Heart left ventricle (tissue), 13 donors: ENCODE data around the gene TRMT10B.

Experiments used
- POLR2A ChIP-seq, 2 donors: fragments of 450-650 bp; IDR thresholded peaks; one replicate each; pipeline ENCODE4 v1.6.1; 2017; ENCODE audit warnings: antibody characterized with exemption in 2 of 2, mild to moderate bottlenecking in 2 of 2, moderate library complexity in 2 of 2
- TF ChIP-seq, protein P1 (sequence below), 12 donors: fragments of 200-600 bp; sonication (generic) in 4 of 12; IDR thresholded peaks; one replicate each; pipeline versions ENCODE4 v1.5.0 to v1.8.0; 2018 to 2022; ENCODE audit warnings: antibody characterized with exemption in 12 of 12, mild to moderate bottlenecking in 5 of 12
- donor health status: ischemic (EF 13 %, LVEDD 7.1; RV severe dilation, severe dysfunction).
- donor health status: DM: no; HTN: yes; CAD: no.
- donor health status: DM: no; HTN: no; CAD: no.
- donor health status: ischemic (EF 25% LVEDD 6.9; RV normal size, moderate dysfunction).
- donor health status: ischemic (EF 25% LVEDD 5.7; RV mildly dilated, moderate dysfunction).
- donor health status: ischemic (EF 35%, LVEDD 5.7; RV mildly dilated, moderate dysfunction).
- donor health status: nonischemic (EF 11% LVEDD 7.7; RV severe dilation, severe dysfunction).
- donor health status: DM: yes; HTN: yes; CAD: no.
- donor health status: PGD.
- donor health status: ischemic (EF 29% LVEDD 5.4; RV normal size, mild dysfunction).
- donor health status: nonischemic (EF 23%, LVEDD 6.1; RV moderate dilation, normal function).

DNA sequence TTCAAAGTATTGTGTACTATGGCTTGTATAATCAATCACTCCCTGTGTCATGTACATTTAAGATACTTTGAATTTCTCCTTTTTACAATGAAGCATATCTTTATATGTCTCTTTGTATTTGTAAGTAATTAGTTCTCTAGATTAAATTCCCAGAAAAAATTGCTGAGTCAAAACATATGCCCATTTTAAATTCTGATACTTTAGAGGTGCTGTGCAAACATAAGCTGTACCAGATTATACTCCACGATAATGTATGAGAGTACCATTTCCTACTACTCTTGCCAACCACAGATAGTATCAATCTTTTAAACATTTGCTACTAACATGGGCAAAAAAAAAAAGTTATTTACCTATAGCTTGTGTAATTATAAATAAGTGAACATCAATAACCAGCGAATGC is 65.2 kb downstream of the TRMT10B start:
- TF ChIP-seq POLR2A (IDR thresholded peaks at IDR 0.05), result no peak
- TF ChIP-seq, protein P1, sequence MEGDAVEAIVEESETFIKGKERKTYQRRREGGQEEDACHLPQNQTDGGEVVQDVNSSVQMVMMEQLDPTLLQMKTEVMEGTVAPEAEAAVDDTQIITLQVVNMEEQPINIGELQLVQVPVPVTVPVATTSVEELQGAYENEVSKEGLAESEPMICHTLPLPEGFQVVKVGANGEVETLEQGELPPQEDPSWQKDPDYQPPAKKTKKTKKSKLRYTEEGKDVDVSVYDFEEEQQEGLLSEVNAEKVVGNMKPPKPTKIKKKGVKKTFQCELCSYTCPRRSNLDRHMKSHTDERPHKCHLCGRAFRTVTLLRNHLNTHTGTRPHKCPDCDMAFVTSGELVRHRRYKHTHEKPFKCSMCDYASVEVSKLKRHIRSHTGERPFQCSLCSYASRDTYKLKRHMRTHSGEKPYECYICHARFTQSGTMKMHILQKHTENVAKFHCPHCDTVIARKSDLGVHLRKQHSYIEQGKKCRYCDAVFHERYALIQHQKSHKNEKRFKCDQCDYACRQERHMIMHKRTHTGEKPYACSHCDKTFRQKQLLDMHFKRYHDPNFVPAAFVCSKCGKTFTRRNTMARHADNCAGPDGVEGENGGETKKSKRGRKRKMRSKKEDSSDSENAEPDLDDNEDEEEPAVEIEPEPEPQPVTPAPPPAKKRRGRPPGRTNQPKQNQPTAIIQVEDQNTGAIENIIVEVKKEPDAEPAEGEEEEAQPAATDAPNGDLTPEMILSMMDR (IDR thresholded peaks at IDR 0.05), result no peak
